Ureter (tissue), 1 donor: ENCODE results near the gene PCDHGB3. TPM values are rescaled to one million over a fixed set of nuclear protein-coding genes. Genes with fewer than 3 reads are reported as not detected.

ENCODE experiments used
- DNase-seq: peaks from one replicate; pipeline ENCODE4 v3.0.0-alpha.2; 2020; ENCODE audit warnings: low spot score
- total RNA-seq: library from RNA; stranded (reverse); gene quantifications from one replicate; pipeline ENCODE4 v1.2.4, GENCODE V29; 2023
- donor health status: DM: yes; HTN: yes; CAD: no.

Gene PCDHGB3
- total RNA-seq, 1 donor from 2014 or later: 3.2 TPM

GRCh38 chr5:141419074-141419880 lies 49.2 kb downstream of the PCDHGB3 start:
- DNase-seq: no peak

GRCh38 chr5:141420855-141421488 lies 50.9 kb downstream of the PCDHGB3 start, which contains the start of gene PCDHGA11:
TSS of gene PCDHGA11 (plus strand) at chr5:141421051. CDS start at chr5:141421228, 177 bp downstream.
- no peak for DNase-seq

GRCh38 chr5:141421489-141421855 lies 51.4 kb downstream of the PCDHGB3 start:
- DNase-seq: no peak

Other genes with a start within 250 kb of the PCDHGB3 start
- gene PCDHB4, start 248.4 kb upstream of the PCDHGB3 start, total RNA-seq: 2.2 TPM
- gene PCDHB5, start 235.0 kb upstream of the PCDHGB3 start, total RNA-seq: 2.9 TPM
- 1.6 TPM for gene PCDHB6, start 220.2 kb upstream of the PCDHGB3 start, total RNA-seq
- gene PCDHB7, start 197.6 kb upstream of the PCDHGB3 start, total RNA-seq: 2.4 TPM
- gene PCDHB8, start 192.5 kb upstream of the PCDHGB3 start, total RNA-seq: 1.7 TPM
- 3.4 TPM for gene PCDHB16, start 187.9 kb upstream of the PCDHGB3 start, total RNA-seq
- gene PCDHB9, start 183.1 kb upstream of the PCDHGB3 start, total RNA-seq: 1.9 TPM
- 2.5 TPM for gene PCDHB10, start 177.9 kb upstream of the PCDHGB3 start, total RNA-seq
- 2.1 TPM for gene PCDHB11, start 170.6 kb upstream of the PCDHGB3 start, total RNA-seq
- 2.8 TPM for gene PCDHB12, start 161.5 kb upstream of the PCDHGB3 start, total RNA-seq
- 6.2 TPM for gene PCDHB13, start 156.3 kb upstream of the PCDHGB3 start, total RNA-seq
- 6.8 TPM for gene PCDHB14, start 146.9 kb upstream of the PCDHGB3 start, total RNA-seq
- 4.3 TPM for gene PCDHB15, start 124.8 kb upstream of the PCDHGB3 start, total RNA-seq
- 1.3 TPM for gene SLC25A2, start 66.2 kb upstream of the PCDHGB3 start, total RNA-seq
- gene TAF7, start 49.5 kb upstream of the PCDHGB3 start, total RNA-seq: 56.6 TPM
- 0.57 TPM for gene PCDHGA1, start 39.7 kb upstream of the PCDHGB3 start, total RNA-seq
- gene PCDHGA2, start 31.5 kb upstream of the PCDHGB3 start, total RNA-seq: 2.6 TPM
- gene PCDHGA3, start 26.4 kb upstream of the PCDHGB3 start, total RNA-seq: 2.9 TPM
- gene PCDHGB1, start 20.1 kb upstream of the PCDHGB3 start, total RNA-seq: 3.0 TPM
- 4.2 TPM for gene PCDHGA4, start 15.2 kb upstream of the PCDHGB3 start, total RNA-seq
- gene PCDHGB2, start 10.2 kb upstream of the PCDHGB3 start, total RNA-seq: 4.3 TPM
- 4.6 TPM for gene PCDHGA5, start 6.1 kb upstream of the PCDHGB3 start, total RNA-seq
- gene PCDHGA6, start 3.6 kb downstream of the PCDHGB3 start, total RNA-seq: 6.1 TPM
- gene PCDHGA7, start 12.5 kb downstream of the PCDHGB3 start, total RNA-seq: 5.8 TPM
- gene PCDHGB4, start 17.5 kb downstream of the PCDHGB3 start, total RNA-seq: 8.0 TPM
- gene PCDHGA8, start 22.4 kb downstream of the PCDHGB3 start, total RNA-seq: 3.3 TPM
- 12.1 TPM for gene PCDHGB5, start 27.7 kb downstream of the PCDHGB3 start, total RNA-seq
- gene PCDHGA9, start 32.5 kb downstream of the PCDHGB3 start, total RNA-seq: 8.9 TPM
- gene PCDHGB6, start 37.8 kb downstream of the PCDHGB3 start, total RNA-seq: 8.2 TPM
- 7.4 TPM for gene PCDHGA10, start 42.7 kb downstream of the PCDHGB3 start, total RNA-seq
- gene PCDHGB7, start 47.4 kb downstream of the PCDHGB3 start, total RNA-seq: 11.7 TPM
- 5.1 TPM for gene PCDHGA11, start 50.8 kb downstream of the PCDHGB3 start, total RNA-seq
- gene PCDHGA12, start 60.3 kb downstream of the PCDHGB3 start, total RNA-seq: 5.0 TPM
- gene PCDHGC3, start 105.7 kb downstream of the PCDHGB3 start, total RNA-seq: 52.6 TPM
- 3.6 TPM for gene PCDHGC4, start 114.8 kb downstream of the PCDHGB3 start, total RNA-seq
- gene PCDHGC5, start 118.8 kb downstream of the PCDHGB3 start, total RNA-seq: 2.8 TPM
- gene DIAPH1, start 248.8 kb downstream of the PCDHGB3 start, total RNA-seq: 86.5 TPM